Natural killer cell treated with Interleukin-12 subunit alpha and Interleukin-12 subunit beta and Interleukin-15 and Interleukin-18, amount 100 ng/mL, for 72 hours (primary cell): ENCODE results near the gene HTATIP2. TPM values are rescaled to one million over a fixed set of nuclear protein-coding genes. Genes with fewer than 3 reads are reported as not detected.
A peak's percentile ranks its signal among the peaks of the same experiment; 100 is the strongest.
"Not testable (repeated sequence)": the region's sequence is repeated elsewhere in the genome, so short reads cannot be mapped to it uniquely, and the experiment has no call there.

Source experiments
- ATAC-seq, 2 donors: fragments of 150-1000 bp; cut with Tn5 transposase in 1 of 2; sonication (Bioruptor Pico), chemical (Tn5 transposase) in 1 of 2; 2 replicates each; pipeline ENCODE4 v1.10.0; 2021
- DNase-seq: peaks from one replicate; pipeline ENCODE4 v3.0.0; 2022; ENCODE audit warnings: low spot score
- H3K27ac Mint-ChIP-seq, 2 donors: 1 replicate in 1 of 2; 2 replicates in 1 of 2; pipeline ENCODE4 v1.8.0; 2022; ENCODE audit warnings: mixed read lengths in 2 of 2, mild to moderate bottlenecking in 1 of 2, moderate library complexity in 1 of 2
- H3K27me3 Mint-ChIP-seq, 2 donors: 1 replicate in 1 of 2; 2 replicates in 1 of 2; pipeline ENCODE4 v1.8.0; 2022; ENCODE audit warnings: mixed read lengths in 2 of 2
- H3K36me3 Mint-ChIP-seq: one replicate; pipeline ENCODE4 v1.8.0; 2022; ENCODE audit warnings: mixed read lengths
- H3K4me1 Mint-ChIP-seq, 2 donors: 1 replicate in 1 of 2; 2 replicates in 1 of 2; pipeline ENCODE4 v1.8.0; 2022; ENCODE audit warnings: low read depth in 2 of 2, mixed read lengths in 2 of 2, mild to moderate bottlenecking in 1 of 2
- H3K4me3 Mint-ChIP-seq: one replicate; pipeline ENCODE4 v1.8.0; 2022; ENCODE audit warnings: mixed read lengths
- H3K9me3 Mint-ChIP-seq: 2 replicates; pipeline ENCODE4 v1.8.0; 2022; ENCODE audit warnings: mixed read lengths
- total RNA-seq, 2 donors: library from RNA; stranded (reverse); gene quantifications; one replicate each; pipeline ENCODE4 v1.2.3, GENCODE V29; 2022

Gene HTATIP2
- total RNA-seq, 2 donors from 2014 or later = 25.7 to 27.7 TPM

GRCh38 chr11:20360650-20361049, 2.9 kb upstream of the HTATIP2 start:
- ATAC-seq (peak; percentile 38 to 60), DNase-seq (no peak)
- peaks cover 19 to 33% of the 10 kb centered on the region in 2 donors for H3K4me1 Mint-ChIP-seq
- H3K4me3 Mint-ChIP-seq = peak overlapping the region; percentile 74
- peaks cover 0 to 10% of the 10 kb centered on the region in 2 donors for H3K27me3 Mint-ChIP-seq
- no peaks in the 10 kb centered on the region for H3K9me3 Mint-ChIP-seq
- H3K36me3 Mint-ChIP-seq = peaks cover 7% of the 10 kb centered on the region
- H3K27ac Mint-ChIP-seq = peak overlapping the region in 1 of 2 donors; percentile 78

- H3K27me3 Mint-ChIP-seq = peaks cover 0 to 8% of the 10 kb centered on the region in 2 donors
- H3K4me3 Mint-ChIP-seq = peak overlapping the region; percentile 95
- H3K27ac Mint-ChIP-seq = peak overlapping the region; percentile 84 to 93
- no peak for DNase-seq
- peaks cover 12% of the 10 kb centered on the region for H3K36me3 Mint-ChIP-seq
- peaks cover 33 to 46% of the 10 kb centered on the region in 2 donors for H3K4me1 Mint-ChIP-seq
- no peaks in the 10 kb centered on the region for H3K9me3 Mint-ChIP-seq
- ATAC-seq = no peak
Observed at GRCh38 chr11:20362481-20362880, 1.0 kb upstream of the HTATIP2 start.

DNA sequence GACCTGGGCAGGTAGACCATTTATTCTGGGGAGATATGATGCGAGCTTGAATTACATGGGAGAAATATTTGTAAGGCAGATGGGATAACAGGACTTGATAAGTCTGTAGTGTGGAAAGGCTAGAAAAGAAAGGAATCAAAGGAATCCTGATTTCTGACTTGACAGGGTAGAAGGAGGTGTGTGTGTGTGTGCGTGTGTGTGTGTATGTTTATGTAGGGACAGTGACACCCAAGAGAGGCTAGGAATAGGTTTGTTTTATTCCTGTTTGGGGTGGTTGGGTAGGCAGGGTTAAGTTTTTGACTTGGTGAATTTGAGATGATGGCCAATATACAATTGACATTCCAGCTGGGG, 390 bp upstream of the HTATIP2 start:
- no peak for ATAC-seq
- H3K9me3 Mint-ChIP-seq = no peaks in the 10 kb centered on the region
- H3K36me3 Mint-ChIP-seq = peaks cover 14% of the 10 kb centered on the region
- H3K4me3 Mint-ChIP-seq = peak overlapping the region; percentile 95
- H3K4me1 Mint-ChIP-seq = peaks cover 36 to 47% of the 10 kb centered on the region in 2 donors
- H3K27ac Mint-ChIP-seq = peak overlapping the region; percentile 84 to 93
- peaks cover 0 to 5% of the 10 kb centered on the region in 2 donors for H3K27me3 Mint-ChIP-seq
- DNase-seq = no peak

DNA sequence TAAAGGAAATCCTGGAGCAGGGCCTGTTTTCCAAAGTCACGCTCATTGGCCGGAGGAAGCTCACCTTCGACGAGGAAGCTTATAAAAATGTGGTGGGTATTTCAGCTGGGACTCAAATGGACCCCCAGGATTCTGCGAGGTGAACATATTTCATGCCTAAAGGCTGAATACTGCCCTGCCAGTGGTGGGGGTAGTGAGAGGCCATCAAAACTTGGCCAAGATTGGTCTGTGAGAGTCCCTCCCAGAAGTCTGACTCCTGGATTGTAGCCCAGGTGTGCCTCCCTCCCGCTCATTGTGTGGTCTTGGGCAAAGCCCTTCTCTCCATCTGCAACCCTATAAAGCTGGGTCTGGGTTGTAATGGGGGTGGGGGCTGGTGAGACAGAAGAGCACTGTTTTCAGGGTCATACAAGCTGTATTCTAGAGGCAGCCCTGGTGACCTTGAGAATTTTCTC, 853 bp downstream of the HTATIP2 start:
- H3K27me3 Mint-ChIP-seq = peaks cover 0 to under 1% of the 10 kb centered on the region in 2 donors
- H3K4me3 Mint-ChIP-seq = peak overlapping the region; percentile 84
- ATAC-seq (no peak), DNase-seq (no peak)
- H3K9me3 Mint-ChIP-seq = no peaks in the 10 kb centered on the region
- H3K36me3 Mint-ChIP-seq = peaks cover 14% of the 10 kb centered on the region
- H3K27ac Mint-ChIP-seq = peak overlapping the region; percentile 37 to 68
- peaks cover 36 to 47% of the 10 kb centered on the region in 2 donors for H3K4me1 Mint-ChIP-seq

GRCh38 chr11:20365465-20365864, 2.0 kb downstream of the HTATIP2 start:
- Mint-ChIP-seq H3K27ac (peak overlapping the region in 1 of 2 donors; percentile 27), H3K4me3 (peak overlapping the region; percentile 52), H3K36me3 (peaks cover 14% of the 10 kb centered on the region), H3K4me1 (peaks cover 33 to 45% of the 10 kb centered on the region in 2 donors)
- not testable (repeated sequence) for DNase-seq, H3K27me3 Mint-ChIP-seq, H3K9me3 Mint-ChIP-seq, ATAC-seq

DNA sequence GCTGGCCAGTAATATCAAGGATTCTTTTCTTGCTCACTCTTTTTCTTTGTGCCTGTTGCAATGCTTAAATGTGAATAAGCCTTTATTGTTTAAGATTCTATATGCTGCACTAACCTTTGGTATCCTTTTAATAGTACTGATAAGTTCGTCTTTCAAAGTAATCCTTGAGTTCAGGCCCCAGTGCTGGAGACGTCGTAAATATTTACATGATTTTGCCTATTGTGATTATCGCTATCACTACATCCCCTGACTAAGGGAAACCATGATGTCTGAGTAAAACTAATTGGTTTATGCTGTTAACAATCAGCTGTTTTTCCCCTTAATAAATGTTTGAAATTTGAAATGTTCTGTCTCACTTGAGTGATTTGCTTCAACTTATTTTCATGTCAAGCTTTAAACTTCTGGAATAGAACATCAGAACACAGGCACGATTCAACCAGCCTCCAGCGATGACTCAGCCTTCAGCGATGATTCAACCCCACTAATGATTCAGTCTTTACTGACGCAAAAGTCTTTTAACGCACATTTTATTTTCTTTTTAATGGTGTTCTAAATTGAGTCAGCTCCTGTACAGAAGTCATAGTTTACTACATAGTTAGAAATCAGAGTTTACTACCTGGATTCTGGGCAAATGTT, 3.9 kb downstream of the HTATIP2 start:
- Mint-ChIP-seq H3K27me3 (no peaks in the 10 kb centered on the region), H3K9me3 (no peaks in the 10 kb centered on the region), H3K4me3 (peak overlapping the region; percentile 73), H3K27ac (peak overlapping the region; percentile 32 to 80), H3K4me1 (peaks cover 26 to 38% of the 10 kb centered on the region in 2 donors), H3K36me3 (peaks cover 14% of the 10 kb centered on the region)
- ATAC-seq = peak; percentile 37 to 73
- no peak for DNase-seq

DNA sequence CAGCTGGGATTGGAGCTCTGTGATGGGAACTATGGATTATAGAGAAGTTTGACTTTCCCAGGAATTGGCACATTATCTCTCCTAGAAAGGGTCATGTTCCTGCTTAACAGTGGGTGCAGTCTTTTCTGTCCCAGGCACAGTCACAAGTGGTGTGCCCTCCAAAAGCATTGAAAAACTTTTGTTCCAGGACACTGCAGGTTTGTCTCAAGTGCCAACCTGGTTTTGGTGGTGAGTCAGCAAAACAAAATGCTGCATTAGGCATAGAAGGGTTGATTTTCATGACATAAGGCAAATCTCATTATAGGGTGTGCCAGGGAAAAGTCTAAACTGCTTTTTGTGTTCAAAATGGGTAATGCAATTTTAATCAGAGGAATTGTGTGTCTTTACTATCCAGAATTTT, 4.9 kb downstream of the HTATIP2 start:
- Mint-ChIP-seq H3K4me1 (peaks cover 16 to 29% of the 10 kb centered on the region in 2 donors), H3K27ac (peak overlapping the region; percentile 21 to 32), H3K4me3 (no peak overlapping the region), H3K27me3 (no peaks in the 10 kb centered on the region), H3K36me3 (peaks cover 7% of the 10 kb centered on the region), H3K9me3 (no peaks in the 10 kb centered on the region)
- DNase-seq (no peak), ATAC-seq (no peak)

DNA sequence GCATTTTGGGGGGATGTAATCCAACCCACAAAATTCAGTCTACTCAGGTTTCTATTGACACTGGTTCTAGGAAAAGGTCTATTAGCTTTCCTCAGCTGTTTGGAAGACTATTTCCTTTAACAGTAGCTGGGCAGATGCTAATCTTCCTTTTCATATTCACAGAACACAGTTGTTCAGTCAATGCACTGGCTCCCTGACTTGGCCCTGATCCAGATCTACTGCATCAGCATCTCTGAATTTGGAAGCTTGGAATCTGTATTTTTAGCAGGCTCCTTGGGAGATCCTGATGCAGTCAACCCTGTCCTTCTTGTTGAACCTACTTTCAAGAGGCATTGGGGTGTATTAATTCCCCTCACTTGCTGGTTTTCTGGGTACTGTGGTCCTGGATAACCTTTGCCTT, 6.3 kb downstream of the HTATIP2 start:
- ATAC-seq (no peak), DNase-seq (no peak)
- no peaks in the 10 kb centered on the region for H3K27me3 Mint-ChIP-seq
- H3K27ac Mint-ChIP-seq = no peak overlapping the region
- H3K9me3 Mint-ChIP-seq = no peaks in the 10 kb centered on the region
- H3K4me1 Mint-ChIP-seq = peaks cover 16 to 22% of the 10 kb centered on the region in 2 donors
- H3K4me3 Mint-ChIP-seq = no peak overlapping the region
- H3K36me3 Mint-ChIP-seq = peaks cover 7% of the 10 kb centered on the region

GRCh38 chr11:20372081-20372626, 8.6 kb downstream of the HTATIP2 start:
- Mint-ChIP-seq H3K36me3 (peaks cover 9% of the 10 kb centered on the region), H3K4me1 (peaks cover 6 to 7% of the 10 kb centered on the region in 2 donors), H3K9me3 (no peaks in the 10 kb centered on the region), H3K27me3 (no peaks in the 10 kb centered on the region), H3K27ac (no peak overlapping the region), H3K4me3 (no peak overlapping the region)
- DNase-seq = no peak
- ATAC-seq = no peak

DNA sequence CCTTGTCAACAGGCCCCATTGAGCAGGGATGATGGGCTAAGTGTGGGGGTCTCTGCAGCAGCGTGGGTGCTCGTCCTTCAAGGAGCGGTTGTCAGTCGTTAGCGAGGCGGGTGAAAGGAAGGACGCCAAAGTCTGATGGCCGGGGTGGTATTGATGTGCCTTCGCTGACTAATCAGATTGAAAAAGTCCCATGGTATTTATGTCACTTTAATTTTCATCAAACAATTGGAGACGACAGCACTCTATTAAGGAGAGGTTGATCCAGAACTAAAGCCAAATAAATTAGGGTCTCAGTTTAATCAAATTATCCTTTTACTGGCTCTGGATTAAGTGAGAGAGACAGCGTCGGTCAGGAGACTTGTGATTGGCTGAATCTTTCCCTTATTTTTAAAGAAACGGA, 9.6 kb downstream of the HTATIP2 start:
- Mint-ChIP-seq H3K4me1 (peaks cover 0 to 2% of the 10 kb centered on the region in 2 donors), H3K4me3 (no peak overlapping the region), H3K27ac (no peak overlapping the region), H3K27me3 (no peaks in the 10 kb centered on the region), H3K36me3 (peaks cover 4% of the 10 kb centered on the region), H3K9me3 (no peaks in the 10 kb centered on the region)
- no peak for ATAC-seq
- DNase-seq = no peak

- no peak for DNase-seq
- Mint-ChIP-seq H3K4me1 (peaks cover 0 to 2% of the 10 kb centered on the region in 2 donors), H3K27ac (no peak overlapping the region), H3K9me3 (no peaks in the 10 kb centered on the region), H3K36me3 (peaks cover 4% of the 10 kb centered on the region), H3K27me3 (no peaks in the 10 kb centered on the region), H3K4me3 (no peak overlapping the region)
- ATAC-seq = no peak
Observed at GRCh38 chr11:20373568-20374209, 10.2 kb downstream of the HTATIP2 start.

- Mint-ChIP-seq H3K27me3 (no peaks in the 10 kb centered on the region), H3K4me3 (no peak overlapping the region), H3K27ac (peak overlapping the region; percentile 36 to 50), H3K9me3 (no peaks in the 10 kb centered on the region), H3K36me3 (peaks cover 8% of the 10 kb centered on the region), H3K4me1 (peaks cover 0 to 2% of the 10 kb centered on the region in 2 donors)
- ATAC-seq = no peak
- no peak for DNase-seq
Observed at GRCh38 chr11:20374741-20375300, 11.3 kb downstream of the HTATIP2 start.

GRCh38 chr11:20376162-20376730, 12.7 kb downstream of the HTATIP2 start:
- peaks cover 0 to 2% of the 10 kb centered on the region in 2 donors for H3K4me1 Mint-ChIP-seq
- ATAC-seq (no peak), DNase-seq (no peak)
- no peaks in the 10 kb centered on the region for H3K9me3 Mint-ChIP-seq
- H3K27me3 Mint-ChIP-seq = no peaks in the 10 kb centered on the region
- H3K27ac Mint-ChIP-seq = no peak overlapping the region
- H3K4me3 Mint-ChIP-seq = no peak overlapping the region
- peaks cover 10% of the 10 kb centered on the region for H3K36me3 Mint-ChIP-seq
